Hepatocyte (in vitro differentiated cells): Measurements from ENCODE around the gene GATA5. TPM values are rescaled to one million over a fixed set of nuclear protein-coding genes. Genes with fewer than 3 reads are reported as not detected.

Experiments
- DNase-seq: peaks from one replicate; pipeline ENCODE4 v3.0.0-alpha.2; 2016; ENCODE audit warnings: low spot score
- H2AFZ ChIP-seq: fragments of 200-600 bp; sonication (generic); 2 replicates; pipeline ENCODE4 v1.6.0; 2016; ENCODE audit warnings: antibody characterized with exemption, mild to moderate bottlenecking
- H3K27ac ChIP-seq: fragments of 200-600 bp; sonication (generic); 2 replicates; pipeline ENCODE4 v1.5.1; 2016; ENCODE audit warnings: mild to moderate bottlenecking
- H3K27me3 ChIP-seq: fragments of 200-600 bp; sonication (generic); 2 replicates; pipeline ENCODE4 v1.6.1; 2016
- H3K36me3 ChIP-seq: fragments of 200-600 bp; sonication (generic); replicated peaks from 2 replicates; pipeline ENCODE4 v1.5.1; 2016; ENCODE audit warnings: low read depth; ENCODE audit not compliant: insufficient read depth
- H3K4me1 ChIP-seq: fragments of 200-600 bp; sonication (generic); 2 replicates; pipeline ENCODE4 v1.5.1; 2016; ENCODE audit warnings: mild to moderate bottlenecking, moderate library complexity; ENCODE audit not compliant: insufficient read depth
- H3K4me2 ChIP-seq: fragments of 200-600 bp; sonication (generic); 2 replicates; pipeline ENCODE4 v1.6.0; 2016
- H3K4me3 ChIP-seq: fragments of 200-600 bp; sonication (generic); 2 replicates; pipeline ENCODE4 v1.5.1; 2016; ENCODE audit warnings: mild to moderate bottlenecking
- H3K79me2 ChIP-seq: fragments of 200-600 bp; sonication (generic); 2 replicates; pipeline ENCODE4 v1.6.0; 2017; ENCODE audit warnings: mild to moderate bottlenecking
- H3K9me2 ChIP-seq: fragments of 200-600 bp; sonication (generic); replicated peaks from 2 replicates; pipeline ENCODE4 v1.6.0; 2017; ENCODE audit warnings: mild to moderate bottlenecking; ENCODE audit not compliant: insufficient read depth
- H3K9me3 ChIP-seq: fragments of 200-600 bp; sonication (generic); 2 replicates; pipeline ENCODE4 v1.5.1; 2016; ENCODE audit warnings: low read depth, mild to moderate bottlenecking
- H4K20me1 ChIP-seq: fragments of 200-600 bp; sonication (generic); 2 replicates; pipeline ENCODE4 v1.6.0; 2016; ENCODE audit warnings: mild to moderate bottlenecking; ENCODE audit not compliant: insufficient read depth, poor library complexity, severe bottlenecking
- EZH2 ChIP-seq: fragments of 200-600 bp; sonication (generic); IDR thresholded peaks from 2 replicates; pipeline ENCODE4 v1.6.1; 2016; ENCODE audit warnings: antibody characterized with exemption, mild to moderate bottlenecking, borderline replicate concordance
- EZH2phosphoT487 ChIP-seq: fragments of 200-600 bp; sonication (generic); IDR thresholded peaks from one replicate; pipeline ENCODE4 v1.6.1; 2018; ENCODE audit warnings: antibody characterized with exemption, mild to moderate bottlenecking, low read depth, moderate library complexity; ENCODE audit not compliant: unreplicated experiment, severe bottlenecking
- WGBS: methylation state at CpG from one replicate; pipeline ENCODE4 v1.1.6; 2016; ENCODE audit warnings: low lambda C conversion rate; ENCODE audit errors: missing lambda C conversion rate; 5-methylcytosine and 5-hydroxymethylcytosine counted together
- polyA plus RNA-seq: library from polyadenylated mRNA; unstranded; fragments of >200 nt; fragmentation: Nextera tagmentation; extraction: Ambion mirVana; gene quantifications from 2 replicates; pipeline ENCODE4 v1.2.1, GENCODE V29; 2016
- total RNA-seq: library from RNA; depleted of rRNA; stranded (reverse); fragments of >200 nt; gene quantifications from 2 replicates; pipeline ENCODE4 v1.2.3, GENCODE V29; 2014
- TF ChIP-seq, protein P1 (sequence below): fragments of 200-600 bp; sonication (generic); IDR thresholded peaks from 2 replicates; pipeline ENCODE4 v1.5.1; 2016; ENCODE audit warnings: antibody characterized with exemption, mild to moderate bottlenecking; ENCODE audit not compliant: poor library complexity

GATA5 gene
- total and polyA plus RNA-seq, 2 experiments from 2014 or later = 28.7 to 53.6 TPM

DNA sequence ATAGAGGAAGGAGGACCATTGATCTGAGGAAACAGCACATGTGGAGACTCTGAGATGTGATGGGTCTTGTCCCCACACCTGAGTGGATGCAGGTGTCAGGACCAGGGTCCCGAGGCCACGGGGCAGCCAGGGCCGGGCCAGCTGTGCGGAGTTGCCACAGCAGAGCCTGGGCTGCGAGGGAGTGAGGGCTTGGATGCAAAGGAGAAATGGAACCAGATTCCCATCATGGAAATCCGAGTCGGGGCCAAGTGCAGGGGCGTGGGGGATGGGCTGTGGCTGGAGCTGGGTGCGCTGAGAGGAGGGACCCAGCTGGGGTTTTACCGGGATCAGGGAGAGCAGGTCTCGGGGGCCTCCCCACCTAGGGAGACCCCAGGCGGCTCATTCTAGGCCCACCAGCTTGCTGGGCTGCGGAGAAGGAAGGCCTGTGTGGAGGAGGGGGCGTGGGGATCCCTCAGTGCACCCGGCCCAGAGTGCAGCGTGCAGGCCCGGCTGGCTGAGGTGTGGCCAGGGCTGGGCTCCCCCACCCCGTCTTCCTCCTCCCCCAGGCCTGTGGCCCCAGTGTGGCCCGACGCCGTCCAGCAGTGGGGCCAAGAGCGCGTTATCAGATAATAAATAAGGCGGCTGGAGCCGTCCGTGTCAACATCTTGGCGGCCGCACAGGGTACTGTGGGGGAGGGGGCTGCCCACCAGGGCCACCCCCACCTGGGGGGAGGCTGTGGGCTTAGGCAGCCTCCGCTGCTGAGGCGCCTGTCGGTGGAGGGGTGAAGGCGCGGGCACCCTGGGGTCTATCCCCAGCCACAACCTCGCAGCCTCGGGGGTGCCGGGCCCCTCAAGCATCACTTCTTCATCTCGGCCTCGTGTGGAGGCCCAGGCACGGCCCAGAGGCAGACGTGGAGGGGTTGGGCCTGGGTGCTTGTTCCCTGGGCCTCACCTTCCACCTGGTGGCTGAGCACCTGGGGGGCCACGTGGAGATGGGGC lies 17.2 kb downstream of the GATA5 start:
- WGBS = 57% methylated on average over 34 of the region's 41 CpGs
- H3K79me2 ChIP-seq = no peaks in the 10 kb centered on the region
- H3K4me3 ChIP-seq = no peak overlapping the region
- no peak overlapping the region for H2AFZ ChIP-seq
- H3K27ac ChIP-seq = peak overlapping the region; percentile 58
- no peaks in the 10 kb centered on the region for H4K20me1 ChIP-seq
- no peaks in the 10 kb centered on the region for H3K36me3 ChIP-seq
- no peaks in the 10 kb centered on the region for H3K9me2 ChIP-seq
- TF ChIP-seq EZH2 = no peak
- TF ChIP-seq, protein P1, sequence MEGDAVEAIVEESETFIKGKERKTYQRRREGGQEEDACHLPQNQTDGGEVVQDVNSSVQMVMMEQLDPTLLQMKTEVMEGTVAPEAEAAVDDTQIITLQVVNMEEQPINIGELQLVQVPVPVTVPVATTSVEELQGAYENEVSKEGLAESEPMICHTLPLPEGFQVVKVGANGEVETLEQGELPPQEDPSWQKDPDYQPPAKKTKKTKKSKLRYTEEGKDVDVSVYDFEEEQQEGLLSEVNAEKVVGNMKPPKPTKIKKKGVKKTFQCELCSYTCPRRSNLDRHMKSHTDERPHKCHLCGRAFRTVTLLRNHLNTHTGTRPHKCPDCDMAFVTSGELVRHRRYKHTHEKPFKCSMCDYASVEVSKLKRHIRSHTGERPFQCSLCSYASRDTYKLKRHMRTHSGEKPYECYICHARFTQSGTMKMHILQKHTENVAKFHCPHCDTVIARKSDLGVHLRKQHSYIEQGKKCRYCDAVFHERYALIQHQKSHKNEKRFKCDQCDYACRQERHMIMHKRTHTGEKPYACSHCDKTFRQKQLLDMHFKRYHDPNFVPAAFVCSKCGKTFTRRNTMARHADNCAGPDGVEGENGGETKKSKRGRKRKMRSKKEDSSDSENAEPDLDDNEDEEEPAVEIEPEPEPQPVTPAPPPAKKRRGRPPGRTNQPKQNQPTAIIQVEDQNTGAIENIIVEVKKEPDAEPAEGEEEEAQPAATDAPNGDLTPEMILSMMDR = no peak
- no peak for TF ChIP-seq EZH2phosphoT487
- H3K4me2 ChIP-seq = no peak overlapping the region
- H3K4me1 ChIP-seq = peaks cover 36% of the 10 kb centered on the region
- no peaks in the 10 kb centered on the region for H3K27me3 ChIP-seq
- peak; percentile 40 for DNase-seq
- H3K9me3 ChIP-seq = no peaks in the 10 kb centered on the region

DNA sequence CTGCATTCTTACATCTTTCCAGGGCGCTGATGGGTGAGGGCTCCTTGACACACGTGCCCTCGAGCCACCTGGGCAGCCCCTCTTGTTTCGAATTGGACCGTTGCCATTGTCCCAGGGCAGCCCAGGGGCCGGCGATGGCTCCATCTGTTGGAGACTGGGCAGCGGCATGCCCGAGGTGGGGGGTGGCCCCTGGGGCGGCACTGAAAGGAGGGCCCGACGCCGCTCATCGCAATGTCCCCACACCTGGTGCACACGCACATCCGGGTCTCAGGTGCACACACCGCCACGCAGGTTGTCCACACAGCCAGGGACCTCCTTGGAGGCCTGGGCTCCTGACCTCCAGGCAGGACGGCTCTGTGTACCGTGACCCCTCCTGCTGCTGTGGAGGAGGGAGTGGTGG lies 18.0 kb downstream of the GATA5 start:
- Histone ChIP-seq H3K36me3 (no peaks in the 10 kb centered on the region), H3K27me3 (no peaks in the 10 kb centered on the region), H3K9me3 (no peaks in the 10 kb centered on the region), H3K79me2 (no peaks in the 10 kb centered on the region), H3K4me3 (no peak overlapping the region), H4K20me1 (no peaks in the 10 kb centered on the region), H3K4me2 (no peak overlapping the region), H3K4me1 (peaks cover 39% of the 10 kb centered on the region), H3K9me2 (no peaks in the 10 kb centered on the region), H2AFZ (no peak overlapping the region), H3K27ac (no peak overlapping the region)
- DNase-seq = no peak
- TF ChIP-seq EZH2 (no peak), EZH2phosphoT487 (no peak)
- TF ChIP-seq, protein P1 = no peak
- 95% methylated on average over 20 of the region's 20 CpGs for WGBS

DNA sequence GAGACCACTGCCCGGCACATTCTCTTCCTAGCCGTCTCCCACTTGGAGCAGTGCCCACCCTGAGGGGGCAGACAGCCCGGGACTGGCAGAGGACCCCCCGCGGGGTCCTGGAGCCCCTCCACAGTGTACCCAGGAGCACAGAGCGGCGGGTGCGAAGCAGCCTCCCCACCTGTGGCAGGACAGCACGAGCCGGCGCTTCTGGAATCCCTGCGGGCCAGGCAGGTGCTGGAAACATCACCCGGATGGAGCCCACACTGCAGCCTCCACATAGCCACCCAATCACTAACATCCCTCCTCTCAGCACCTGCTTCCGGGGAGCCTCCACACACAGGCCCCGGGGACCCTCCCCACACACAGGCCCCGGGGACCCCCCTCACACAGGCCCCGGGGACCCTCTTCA lies 18.7 kb downstream of the GATA5 start:
- no peaks in the 10 kb centered on the region for H3K36me3 ChIP-seq
- H4K20me1 ChIP-seq = no peaks in the 10 kb centered on the region
- no peaks in the 10 kb centered on the region for H3K79me2 ChIP-seq
- H3K4me2 ChIP-seq = no peak overlapping the region
- 94% methylated on average over 15 of the region's 17 CpGs for WGBS
- H3K4me1 ChIP-seq = peaks cover 43% of the 10 kb centered on the region
- no peak for DNase-seq
- H3K27ac ChIP-seq = no peak overlapping the region
- H3K4me3 ChIP-seq = no peak overlapping the region
- H2AFZ ChIP-seq = no peak overlapping the region
- no peaks in the 10 kb centered on the region for H3K9me2 ChIP-seq
- no peaks in the 10 kb centered on the region for H3K27me3 ChIP-seq
- TF ChIP-seq EZH2phosphoT487 (no peak), EZH2 (no peak)
- TF ChIP-seq, protein P1 = no peak
- H3K9me3 ChIP-seq = no peaks in the 10 kb centered on the region
